Fibroblast of lung (primary cell): ENCODE data around the gene TMEM94. TPM values are rescaled to one million over a fixed set of nuclear protein-coding genes. Genes with fewer than 3 reads are reported as not detected.
"Not testable (repeated sequence)": the region's sequence is repeated elsewhere in the genome, so short reads cannot be mapped to it uniquely, and the experiment has no call there.

Source experiments
- DNase-seq, 2 donors: peaks; one replicate each; pipeline versions ENCODE4 v3.0.0 to v3.0.0-alpha.2; 2010; ENCODE audit warnings: low read depth in 2 of 2
- H2AFZ ChIP-seq: 2 replicates; pipeline ENCODE4 v1.5.1; 2012; ENCODE audit warnings: low read length, control low read depth, inconsistent platforms
- H3K27ac ChIP-seq: 2 replicates; pipeline ENCODE4 v1.5.1; 2011; ENCODE audit warnings: low read length, control low read depth; ENCODE audit not compliant: insufficient read depth
- H3K27me3 ChIP-seq: 2 replicates; pipeline ENCODE4 v1.5.1; 2011; ENCODE audit warnings: mild to moderate bottlenecking, low read length; ENCODE audit not compliant: control insufficient read depth, insufficient read depth
- H3K36me3 ChIP-seq: 2 replicates; pipeline ENCODE4 v1.5.1; 2011; ENCODE audit warnings: low read length; ENCODE audit not compliant: control insufficient read depth, insufficient read depth
- H3K4me1 ChIP-seq: 2 replicates; pipeline ENCODE4 v1.5.1; 2011; ENCODE audit warnings: low read length; ENCODE audit not compliant: control insufficient read depth, insufficient read depth; ENCODE audit errors: extremely low read depth
- H3K4me2 ChIP-seq: 2 replicates; pipeline ENCODE4 v1.5.1; 2011; ENCODE audit warnings: low read length, control low read depth; ENCODE audit not compliant: insufficient read depth; ENCODE audit errors: extremely low read depth
- H3K4me3 ChIP-seq, 4 experiments: fragments of 200-600 bp in 1 of 4; sonication (generic) in 1 of 4; replicated peaks in 1 of 4; 2 replicates each; pipeline ENCODE4 v1.5.1; 2011 to 2016; ENCODE audit warnings: low read length in 4 of 4, low read depth in 3 of 4, mild to moderate bottlenecking in 3 of 4, control low read depth in 2 of 4, inconsistent platforms in 1 of 4, mixed read lengths in 1 of 4; ENCODE audit not compliant: insufficient read depth in 1 of 4; ENCODE audit errors: control extremely low read depth in 1 of 4
- H3K79me2 ChIP-seq: 2 replicates; pipeline ENCODE4 v1.5.1; 2012; ENCODE audit warnings: mild to moderate bottlenecking, low read length, inconsistent platforms; ENCODE audit not compliant: control insufficient read depth, insufficient read depth
- H3K9ac ChIP-seq: 2 replicates; pipeline ENCODE4 v1.5.1; 2011; ENCODE audit warnings: mild to moderate bottlenecking, low read length, control low read depth; ENCODE audit not compliant: insufficient read depth
- H3K9me3 ChIP-seq: 2 replicates; pipeline ENCODE4 v1.5.1; 2012; ENCODE audit warnings: low read depth, low read length; ENCODE audit not compliant: control insufficient read depth, insufficient read depth
- H4K20me1 ChIP-seq: 2 replicates; pipeline ENCODE4 v1.5.1; 2011; ENCODE audit warnings: low read length; ENCODE audit not compliant: control insufficient read depth, insufficient read depth; ENCODE audit errors: extremely low read depth
- CTCF ChIP-seq, 2 donors: IDR thresholded peaks in 1 of 2; conservative IDR thresholded peaks in 1 of 2; 1 replicate in 1 of 2; 2 replicates in 1 of 2; pipeline ENCODE4 v1.5.1; 2011 to 2012; ENCODE audit warnings: low read length in 2 of 2, control low read depth in 1 of 2, inconsistent platforms in 1 of 2, low read depth in 1 of 2, mild to moderate bottlenecking in 1 of 2
- EZH2 ChIP-seq: IDR thresholded peaks from 2 replicates; pipeline ENCODE4 v1.5.1; 2012; ENCODE audit warnings: low read length, control low read depth, mild to moderate bottlenecking; ENCODE audit errors: missing control alignments
- polyA plus RNA-seq, 2 donors: library from polyadenylated mRNA; depleted of rRNA in 1 of 2; stranded (reverse) in 1 of 2; unstranded in 1 of 2; fragments of >200 nt; gene quantifications; 2 replicates each; pipeline ENCODE4 v1.2.1, GENCODE V29; 2011 to 2012; ENCODE audit warnings: missing spikeins in 1 of 2
- total RNA-seq: library from RNA; depleted of rRNA; stranded (reverse); fragments of >200 nt; gene quantifications from 2 replicates; pipeline ENCODE4 v1.2.1, GENCODE V29; 2014

The TMEM94 gene
- total and polyA plus RNA-seq, 2 donors (not counting 1 experiment from before 2014, with no cell fraction given), result 18.3 to 35.0 TPM

GRCh38 chr17:75476271-75476671 is 19.8 kb downstream of the TMEM94 start:
- Histone ChIP-seq H4K20me1 (no peaks in the 10 kb centered on the region), H3K4me1 (peaks cover 14% of the 10 kb centered on the region), H3K79me2 (no peaks in the 10 kb centered on the region), H2AFZ (no peak overlapping the region), H3K4me3 (peak overlapping the region in 1 of 4 experiments; percentile 14), H3K9me3 (no peaks in the 10 kb centered on the region), H3K36me3 (no peaks in the 10 kb centered on the region), H3K4me2 (peak overlapping the region; percentile 58), H3K27me3 (no peaks in the 10 kb centered on the region), H3K9ac (no peak overlapping the region), H3K27ac (no peak overlapping the region)
- DNase-seq, result peak; percentile 46 to 49
- TF ChIP-seq CTCF (conservative IDR thresholded peaks at IDR 0.05 in 1 of 2, IDR thresholded peaks at IDR 0.05 in 1 of 2; ENCODE audit: low read depth in 1 of 2, low read length in 2 of 2) (no peak), EZH2 (no peak)

- DNase-seq, result no peak
- no peaks in the 10 kb centered on the region for H3K27me3 ChIP-seq
- no peaks in the 10 kb centered on the region for H3K36me3 ChIP-seq
- TF ChIP-seq CTCF (conservative IDR thresholded peaks at IDR 0.05 in 1 of 2, IDR thresholded peaks at IDR 0.05 in 1 of 2; ENCODE audit: low read depth in 1 of 2, low read length in 2 of 2), result no peak
- no peak for TF ChIP-seq EZH2
- peak overlapping the region; percentile 58 for H3K4me2 ChIP-seq
- H3K9ac ChIP-seq, result no peak overlapping the region
- peaks cover 14% of the 10 kb centered on the region for H3K4me1 ChIP-seq
- no peak overlapping the region for H2AFZ ChIP-seq
- H3K4me3 ChIP-seq, result peak overlapping the region in 1 of 4 experiments; percentile 14
- no peak overlapping the region for H3K27ac ChIP-seq
- H3K9me3 ChIP-seq, result no peaks in the 10 kb centered on the region
- H3K79me2 ChIP-seq, result no peaks in the 10 kb centered on the region
- H4K20me1 ChIP-seq, result no peaks in the 10 kb centered on the region
These were observed 20.5 kb downstream of the TMEM94 start for GRCh38 chr17:75476752-75477489.

DNA sequence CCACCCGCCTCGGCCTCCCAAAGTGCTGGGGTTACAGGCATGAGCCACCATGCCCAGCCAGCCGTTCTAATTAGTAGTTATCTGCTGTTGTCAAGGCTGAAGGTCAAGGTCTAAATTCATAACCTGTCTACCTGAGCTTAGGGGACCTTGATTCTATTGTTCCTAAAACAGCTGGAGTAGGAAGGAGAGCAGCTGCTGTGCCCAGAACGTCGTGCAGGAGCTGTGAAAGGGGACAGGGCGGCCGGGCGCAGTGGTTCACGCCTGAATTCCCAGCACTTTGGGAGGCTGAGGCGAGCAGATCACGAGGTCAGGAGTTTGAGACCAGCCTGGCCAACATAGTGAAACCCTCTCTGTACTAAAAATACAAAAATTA is 21.0 kb downstream of the TMEM94 start:
- not testable (repeated sequence) for H3K27me3 ChIP-seq, H3K36me3 ChIP-seq, H4K20me1 ChIP-seq, H3K9ac ChIP-seq, H3K9me3 ChIP-seq, H3K79me2 ChIP-seq, H2AFZ ChIP-seq, H3K4me3 ChIP-seq, H3K27ac ChIP-seq, DNase-seq, H3K4me2 ChIP-seq
- H3K4me1 ChIP-seq, result peaks cover 14% of the 10 kb centered on the region
